ENCODE data around the gene STMN3. TPM values are rescaled to one million over a fixed set of nuclear protein-coding genes. Genes with fewer than 3 reads are reported as not detected.

Gene STMN3
- total RNA-seq = 53.3 and 67.2 TPM in 2 replicates

GRCh38 chr20:63653041-63653973, at the start of gene STMN3:
Gene STMN3 (minus strand): TSS chr20:63653424. CDS start chr20:63653345, 79 bp downstream.

GRCh38 chr20:63696628-63697356, 43.6 kb upstream of the STMN3 start, which contains the start of gene TNFRSF6B:
Gene TNFRSF6B (plus strand): TSS chr20:63696652. CDS start chr20:63696768, 116 bp downstream.

GRCh38 chr20:63657937-63658748, 4.9 kb upstream of the STMN3 start, which contains the start of gene RTEL1:
Gene RTEL1 (plus strand): TSS chr20:63658312. CDS start chr20:63659403, 1,091 bp downstream.

GRCh38 chr20:63626424-63627128, 26.6 kb downstream of the STMN3 start, which contains the start of gene GMEB2:
Gene GMEB2 (minus strand): TSS chr20:63627101. CDS start chr20:63619397, 7,704 bp downstream.

Other genes starting within 250 kb of the STMN3 start
- 1.4 TPM in 1 of 2 replicates, not detected in the other for gene KCNQ2, start 180.8 kb downstream of the STMN3 start, total RNA-seq
- 0.58 TPM in 1 of 2 replicates, not detected in the other for gene EEF1A2, start 154.3 kb downstream of the STMN3 start, total RNA-seq
- 133 and 178 TPM in 2 replicates for gene PPDPF, start 132.7 kb downstream of the STMN3 start, total RNA-seq
- not detected in 2 replicates for gene PTK6, start 116.0 kb downstream of the STMN3 start, total RNA-seq
- gene SRMS, start 105.7 kb downstream of the STMN3 start, total RNA-seq = not detected in 2 replicates
- gene FNDC11, start 99.3 kb downstream of the STMN3 start, total RNA-seq = 1.1 and 1.7 TPM in 2 replicates
- 24.2 and 30.1 TPM in 2 replicates for gene HELZ2, start 79.2 kb downstream of the STMN3 start, total RNA-seq
- 11.3 and 13.3 TPM in 2 replicates for gene GMEB2, start 26.3 kb downstream of the STMN3 start, total RNA-seq
- 13.5 and 14.0 TPM in 2 replicates for gene RTEL1, start 4.9 kb upstream of the STMN3 start, total RNA-seq
- 250 and 261 TPM in 2 replicates for gene TNFRSF6B, start 43.2 kb upstream of the STMN3 start, total RNA-seq
- gene ARFRP1, start 54.6 kb upstream of the STMN3 start, total RNA-seq = 38.9 and 59.5 TPM in 2 replicates
- 24.1 and 42.7 TPM in 2 replicates for gene ZGPAT, start 54.6 kb upstream of the STMN3 start, total RNA-seq
- gene LIME1, start 83.2 kb upstream of the STMN3 start, total RNA-seq = 0.58 and 1.4 TPM in 2 replicates
- 49.3 and 69.3 TPM in 2 replicates for gene SLC2A4RG, start 86.4 kb upstream of the STMN3 start, total RNA-seq
- gene ZBTB46, start 177.8 kb upstream of the STMN3 start, total RNA-seq = 21.1 and 34.3 TPM in 2 replicates
- not detected in 2 replicates for gene ABHD16B, start 208.1 kb upstream of the STMN3 start, total RNA-seq
- gene TPD52L2, start 211.8 kb upstream of the STMN3 start, total RNA-seq = 192 and 206 TPM in 2 replicates
- gene DNAJC5, start 241.7 kb upstream of the STMN3 start, total RNA-seq = 38.6 and 43.4 TPM in 2 replicates

Data from myometrial cell (primary cell).